Left renal cortex interstitium (tissue), 4 donors: ENCODE data around the gene PHETA1. TPM values are rescaled to one million over a fixed set of nuclear protein-coding genes. Genes with fewer than 3 reads are reported as not detected.
"Not testable (repeated sequence)": the region's sequence is repeated elsewhere in the genome, so short reads cannot be mapped to it uniquely, and the experiment has no call there.

Experiments used
- DNase-seq, 4 donors: peaks; one replicate each; pipeline ENCODE4 v3.0.0-alpha.2; 2013; ENCODE audit warnings: low read depth in 4 of 4, low spot score in 2 of 4, missing footprints in 1 of 4
- polyA plus RNA-seq, 4 donors: library from polyadenylated mRNA; unstranded; fragments of 120-200 nt; gene quantifications; one replicate each; pipeline ENCODE4 v1.2.1, GENCODE V29; 2013; ENCODE audit not compliant: insufficient read length in 4 of 4

Gene PHETA1
- polyA plus RNA-seq, 4 donors = 11.9 to 17.0 (median 13.1) TPM

DNA sequence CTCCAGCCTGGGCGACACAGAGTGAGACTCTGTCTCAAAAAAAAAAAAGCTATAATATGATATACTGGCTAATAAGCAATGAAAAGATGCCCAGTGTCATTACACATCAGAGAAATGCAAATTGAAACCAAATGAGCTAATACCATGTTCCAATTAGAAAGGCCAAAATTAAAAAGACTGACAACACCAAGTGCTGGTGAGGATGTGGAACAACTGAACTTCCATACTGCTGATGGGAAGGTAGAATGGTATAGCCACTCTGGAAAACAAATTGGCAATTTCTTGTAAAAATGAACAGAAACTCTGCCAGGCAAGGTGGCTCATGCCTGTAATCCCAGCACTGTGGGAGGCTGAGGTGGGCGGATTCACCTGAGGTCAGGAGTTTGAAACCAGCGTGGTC, 8.5 kb upstream of the PHETA1 start:
- DNase-seq = no peak

DNA sequence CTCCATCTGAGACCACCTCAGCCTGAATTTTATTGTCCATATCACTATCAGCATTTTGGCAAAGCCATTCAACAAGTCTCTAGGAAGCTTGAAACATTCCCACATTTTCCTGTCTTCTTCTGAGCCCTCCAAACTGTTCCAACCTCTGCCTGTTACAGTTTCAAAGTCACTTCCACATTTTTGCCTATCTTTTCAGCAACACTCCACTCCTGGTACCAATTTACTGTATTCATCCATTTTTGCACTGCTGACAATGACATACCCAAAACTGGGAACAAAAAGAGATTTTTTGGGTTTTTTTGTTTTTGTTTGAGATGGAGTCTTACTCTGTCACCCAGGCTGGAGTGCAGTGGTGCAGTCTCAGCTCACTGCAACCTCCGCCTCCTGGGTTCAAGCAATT, 4.3 kb upstream of the PHETA1 start:
- DNase-seq = not testable (repeated sequence)

DNA sequence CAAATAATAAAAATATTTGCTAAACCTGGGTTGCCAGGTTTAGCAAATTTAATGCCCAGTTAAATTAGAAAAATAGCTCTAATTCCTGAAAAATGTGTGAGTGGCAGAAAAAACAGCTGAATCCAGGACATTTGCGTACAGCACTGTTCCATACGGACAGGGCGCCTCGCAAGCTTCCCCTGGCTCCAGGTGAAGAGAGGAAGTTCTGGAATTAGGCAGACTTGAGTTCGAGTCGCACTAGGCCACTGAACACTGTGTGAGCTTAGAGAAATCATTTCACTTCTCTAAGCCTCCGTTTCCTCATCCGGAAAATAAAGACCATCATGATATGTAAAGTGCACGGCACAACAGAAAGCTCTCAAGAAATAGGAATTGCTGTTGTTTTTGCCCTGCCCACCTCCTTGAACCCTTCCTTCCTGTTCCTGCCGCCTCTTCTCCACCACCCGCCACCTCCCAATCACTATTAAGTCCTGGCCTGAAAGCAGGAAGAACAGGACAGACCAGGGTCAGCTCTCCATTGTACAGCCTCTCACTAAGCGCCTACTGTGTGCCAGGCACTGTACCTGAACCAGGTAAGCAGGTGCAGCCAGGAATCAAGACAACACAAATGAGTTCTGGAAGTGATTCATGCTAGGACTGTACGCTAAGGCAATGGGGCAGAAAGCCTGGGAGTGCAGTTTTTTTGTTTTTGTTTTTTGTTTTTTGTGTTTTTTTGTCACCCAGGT, 763 bp upstream of the PHETA1 start:
- no peak for DNase-seq

DNA sequence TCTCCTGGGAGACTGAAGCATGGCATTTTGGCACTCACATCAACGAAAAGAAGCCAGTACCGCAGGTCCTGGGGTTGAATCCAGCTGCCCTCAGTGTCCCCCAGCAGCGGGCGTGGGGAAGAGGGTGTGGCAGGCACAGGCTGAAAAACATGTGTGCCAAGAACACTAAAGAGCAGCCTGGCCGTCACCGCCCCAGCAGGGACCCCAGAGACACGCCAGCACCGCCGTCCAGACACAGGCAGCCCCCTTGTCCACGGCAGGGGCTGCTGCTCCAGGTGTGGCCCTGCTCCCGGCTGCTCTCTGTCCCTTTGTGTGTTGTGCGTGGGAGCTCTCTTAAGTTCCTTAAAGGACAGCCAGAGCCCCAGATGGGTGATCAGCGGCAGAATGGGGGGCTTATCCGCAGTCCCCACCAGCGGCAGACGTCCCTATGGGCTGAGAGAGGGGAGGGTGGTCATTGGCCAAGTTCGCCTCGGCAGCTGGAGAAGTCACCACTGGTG, 556 bp downstream of the PHETA1 start:
- no peak for DNase-seq

DNA sequence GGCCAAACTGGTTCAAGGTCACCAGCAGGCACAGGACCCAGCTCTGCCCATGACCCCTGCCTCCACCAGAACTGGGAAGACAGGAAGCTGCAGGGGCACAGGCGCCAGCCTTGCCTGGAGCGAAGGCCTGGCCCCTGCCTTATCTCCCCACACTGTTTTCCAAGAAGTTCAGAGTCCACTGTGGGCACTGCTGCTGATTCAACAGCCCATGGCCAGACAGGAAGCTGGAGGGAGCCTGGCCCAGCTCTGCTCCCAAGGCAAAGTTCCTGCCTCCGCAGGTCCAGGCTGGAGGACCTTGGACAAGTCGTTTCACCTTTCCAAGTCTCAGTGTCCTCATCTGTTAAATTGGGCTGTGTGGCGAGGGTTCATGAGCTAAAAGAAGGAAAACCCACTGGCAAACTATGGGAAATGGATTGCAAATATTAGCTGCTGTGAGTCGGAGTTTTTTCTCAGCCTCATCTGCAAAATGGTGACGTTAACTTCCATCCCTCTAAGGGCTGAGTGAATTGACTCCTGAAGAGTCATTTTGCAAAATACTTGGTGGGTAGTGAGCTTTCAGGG, 1.2 kb downstream of the PHETA1 start:
- no peak for DNase-seq

DNA sequence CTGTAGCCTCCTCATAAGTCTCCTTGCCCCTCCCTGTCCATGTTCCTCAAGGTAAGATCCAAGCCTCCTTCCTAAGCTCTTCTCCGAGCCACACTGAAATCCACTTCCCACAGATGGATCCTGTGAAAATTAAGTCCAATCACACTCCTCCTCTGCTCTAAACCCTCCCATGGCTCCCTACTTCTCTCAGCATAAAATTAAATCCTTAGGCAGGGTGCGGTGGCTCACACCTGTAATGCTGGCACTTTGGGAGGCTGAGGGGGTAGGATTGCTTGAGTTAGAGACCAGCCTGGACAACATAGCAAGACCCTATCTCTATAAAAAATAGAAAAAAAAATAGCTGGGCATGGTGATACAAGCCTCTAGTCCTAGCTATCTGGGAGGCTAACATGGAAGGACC, 2.3 kb downstream of the PHETA1 start:
- no peak for DNase-seq

DNA sequence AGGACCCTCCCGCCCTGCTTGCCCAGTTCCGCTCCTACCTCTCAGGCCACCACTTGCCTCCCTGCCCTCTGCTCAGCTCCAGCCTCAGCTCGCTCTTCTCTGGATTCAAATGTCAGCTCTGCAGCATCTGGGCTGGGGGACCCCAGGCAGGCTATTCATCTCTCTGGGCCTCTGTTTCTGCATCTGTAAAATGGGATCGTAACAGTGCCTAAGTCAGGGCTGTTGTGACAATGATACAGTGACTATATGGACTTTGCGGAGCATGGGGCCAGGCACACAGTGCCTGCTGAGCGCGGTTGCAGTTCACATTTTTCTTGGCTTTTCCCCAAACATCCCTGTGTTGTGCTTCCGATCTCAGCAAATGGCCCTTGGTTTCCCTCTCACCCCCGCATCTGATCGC, 2.8 kb downstream of the PHETA1 start:
- DNase-seq = no peak

DNA sequence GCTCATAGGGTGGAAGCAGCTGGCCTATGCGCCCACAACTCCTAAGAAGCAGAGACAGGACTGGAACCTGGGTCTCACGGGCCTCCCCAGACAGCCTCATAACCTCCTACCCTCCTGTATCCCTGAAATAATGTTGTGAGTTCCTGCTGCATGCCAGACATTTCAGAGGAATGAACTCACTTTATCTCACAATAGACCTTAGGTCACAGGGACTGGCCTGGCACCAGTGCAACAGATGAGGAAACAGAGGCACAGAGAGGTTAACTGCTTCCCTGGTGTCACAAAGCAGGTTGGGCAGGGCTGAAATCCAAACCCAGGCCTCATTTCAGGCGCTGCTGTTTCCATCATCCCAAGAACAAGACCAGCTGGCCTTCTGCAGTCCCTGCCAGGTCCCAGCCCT, 5.3 kb downstream of the PHETA1 start:
- DNase-seq = no peak

DNA sequence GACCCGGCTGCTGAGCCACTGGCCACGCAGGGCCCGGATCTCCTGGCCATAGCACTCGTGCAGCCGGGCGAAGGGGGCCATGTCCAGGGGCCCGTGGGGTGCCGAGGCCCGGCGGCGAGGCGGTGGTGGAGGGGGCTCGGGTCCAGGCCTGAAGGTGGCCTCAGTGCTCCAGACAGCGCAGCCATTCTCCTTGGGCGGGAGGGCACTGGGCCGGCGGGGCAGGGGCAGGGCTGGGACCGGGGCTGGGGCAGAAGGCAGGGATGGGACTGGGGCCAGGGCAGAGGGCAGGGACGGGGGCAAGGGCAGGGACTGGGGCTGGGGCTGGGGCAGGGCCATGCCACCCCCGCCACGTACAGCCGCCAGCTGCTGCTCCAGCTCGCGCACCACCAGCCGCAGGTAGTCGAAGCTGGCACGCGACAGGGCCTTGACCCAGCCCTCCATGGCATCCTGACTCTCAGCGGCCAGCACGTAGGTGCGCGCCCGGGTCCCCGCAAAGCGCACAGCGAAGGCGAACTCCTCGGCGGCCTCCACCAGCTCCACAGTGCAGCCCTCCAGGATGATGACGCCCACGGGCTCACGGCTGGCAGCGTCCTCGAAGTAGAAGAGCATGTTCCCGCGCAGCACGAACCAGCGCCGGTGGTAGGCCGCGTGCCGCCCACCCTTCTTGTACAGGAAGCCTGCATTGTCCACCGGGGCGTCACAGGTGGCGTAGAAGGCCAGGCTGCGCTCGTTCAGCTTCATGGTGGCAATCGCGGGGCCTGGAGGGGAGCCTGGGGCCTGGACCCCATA, 6.0 kb downstream of the PHETA1 start:
- no peak for DNase-seq

DNA sequence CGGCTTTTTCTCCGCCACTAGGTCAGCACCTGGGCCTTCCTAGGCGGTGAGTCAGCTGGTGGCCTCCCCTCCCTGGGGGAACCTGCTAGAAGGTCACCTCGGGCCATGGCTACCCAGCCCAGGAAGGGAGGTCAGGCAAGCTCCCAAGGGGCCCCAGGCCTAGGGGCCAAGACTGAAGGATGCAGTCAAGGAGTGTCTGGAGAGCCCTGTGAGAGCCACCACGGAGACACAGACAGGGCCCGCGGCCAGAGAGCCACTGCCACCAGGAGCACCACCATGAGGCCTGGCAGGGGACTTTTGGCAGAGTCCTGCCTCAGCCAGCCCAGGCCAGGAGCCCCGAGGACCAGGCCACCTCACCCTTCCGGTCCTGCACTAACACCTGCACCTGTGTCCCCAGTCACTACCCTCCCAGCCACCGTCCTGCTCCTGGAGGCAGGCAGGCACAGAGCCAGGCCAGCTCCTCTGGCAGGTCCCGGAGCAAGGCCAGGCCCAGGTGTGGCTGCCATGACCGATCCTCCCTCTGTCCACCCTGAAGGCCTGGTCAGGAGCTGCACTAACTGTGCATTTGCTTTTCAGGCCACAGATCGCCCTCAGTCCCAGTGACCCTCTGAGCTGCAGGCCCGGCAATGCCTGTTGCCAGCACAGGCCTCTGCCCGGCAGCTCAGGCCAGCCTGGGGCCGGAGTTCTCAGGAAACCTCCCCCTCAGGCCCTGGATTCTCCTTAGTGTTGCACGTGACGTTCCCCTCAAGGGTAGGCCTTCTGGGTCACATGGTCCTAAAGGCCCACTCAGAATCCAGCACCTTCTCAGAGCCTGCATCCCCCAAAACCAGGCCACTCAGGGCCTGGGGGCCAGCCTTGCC, 6.9 kb downstream of the PHETA1 start:
- no peak for DNase-seq

DNA sequence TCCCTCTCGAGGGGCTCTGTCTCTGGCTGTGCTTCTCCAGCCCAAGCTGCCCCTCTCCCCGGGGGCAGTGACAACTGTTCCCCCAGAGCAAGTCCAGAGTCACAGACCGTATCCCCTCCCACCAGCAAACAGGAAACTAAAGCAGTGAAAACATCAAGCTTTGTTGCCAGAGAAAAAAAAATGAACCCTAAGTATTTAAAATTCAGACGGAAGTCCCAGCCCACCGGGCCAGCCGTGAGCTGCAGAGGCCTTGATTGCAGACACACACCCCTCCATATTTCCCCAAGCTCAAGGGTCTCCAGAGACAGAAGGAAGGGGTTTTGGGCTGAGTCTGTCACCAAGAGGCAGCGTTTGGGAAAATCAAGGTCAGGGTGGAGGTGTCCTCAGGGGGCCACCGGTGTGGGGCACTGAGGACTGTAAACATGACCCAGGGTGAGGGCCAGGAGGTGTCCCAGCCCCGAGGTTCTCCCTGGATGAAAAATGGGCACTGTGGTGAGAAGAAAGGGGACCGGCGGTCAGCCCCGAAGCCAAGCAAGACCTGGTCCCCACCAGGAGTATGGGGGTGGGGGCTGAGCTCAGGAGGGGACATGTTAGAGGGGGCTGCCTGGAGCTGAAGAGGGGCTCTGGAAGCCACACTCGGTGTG, 7.7 kb downstream of the PHETA1 start:
- DNase-seq = no peak

DNA sequence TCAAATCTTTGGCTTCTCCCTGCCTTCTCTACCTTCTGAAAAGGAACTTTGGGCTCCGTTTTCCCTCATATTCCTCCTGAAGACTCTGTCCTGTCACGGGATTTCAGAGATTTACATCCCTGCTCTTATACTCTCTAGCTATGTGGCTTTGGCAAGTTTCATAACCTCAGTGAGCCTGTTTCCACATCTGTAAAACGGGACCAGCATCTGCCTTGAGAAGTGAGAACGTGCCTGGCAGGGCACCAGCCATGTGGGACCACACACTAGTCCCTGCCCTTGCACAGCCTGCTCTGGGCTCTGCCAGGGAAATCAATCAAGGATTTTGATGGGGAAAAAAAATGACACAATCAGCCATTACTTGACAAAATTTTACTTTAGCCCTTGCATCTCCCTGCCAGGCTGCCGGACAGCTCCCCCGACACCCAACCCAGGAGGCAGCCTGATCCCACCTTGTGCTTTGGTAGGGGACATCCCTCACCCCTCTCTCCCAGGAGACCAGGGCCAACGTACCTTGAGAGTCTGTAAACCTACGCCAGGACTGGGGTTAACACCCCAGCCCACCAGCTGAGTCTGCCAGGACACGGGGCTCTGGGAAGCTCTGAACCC, 8.5 kb downstream of the PHETA1 start:
- DNase-seq = no peak

DNA sequence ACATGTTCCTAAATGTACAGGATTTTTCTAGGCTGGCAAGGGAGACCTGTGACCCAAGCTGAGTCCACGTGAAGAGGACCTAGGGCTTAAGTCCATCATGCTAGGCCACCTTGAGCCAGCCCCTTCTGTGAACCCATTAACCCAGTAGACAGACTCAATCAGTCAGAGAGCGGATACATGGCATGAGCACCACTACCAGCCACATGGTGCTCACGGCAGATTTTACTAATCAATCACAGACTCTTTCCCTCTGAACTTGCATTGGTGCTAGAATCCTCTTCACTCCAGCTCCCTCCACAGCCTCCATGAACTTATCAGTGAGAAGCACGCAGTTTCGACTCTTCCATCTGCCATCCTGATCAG, 9.0 kb downstream of the PHETA1 start:
- DNase-seq = no peak

DNA sequence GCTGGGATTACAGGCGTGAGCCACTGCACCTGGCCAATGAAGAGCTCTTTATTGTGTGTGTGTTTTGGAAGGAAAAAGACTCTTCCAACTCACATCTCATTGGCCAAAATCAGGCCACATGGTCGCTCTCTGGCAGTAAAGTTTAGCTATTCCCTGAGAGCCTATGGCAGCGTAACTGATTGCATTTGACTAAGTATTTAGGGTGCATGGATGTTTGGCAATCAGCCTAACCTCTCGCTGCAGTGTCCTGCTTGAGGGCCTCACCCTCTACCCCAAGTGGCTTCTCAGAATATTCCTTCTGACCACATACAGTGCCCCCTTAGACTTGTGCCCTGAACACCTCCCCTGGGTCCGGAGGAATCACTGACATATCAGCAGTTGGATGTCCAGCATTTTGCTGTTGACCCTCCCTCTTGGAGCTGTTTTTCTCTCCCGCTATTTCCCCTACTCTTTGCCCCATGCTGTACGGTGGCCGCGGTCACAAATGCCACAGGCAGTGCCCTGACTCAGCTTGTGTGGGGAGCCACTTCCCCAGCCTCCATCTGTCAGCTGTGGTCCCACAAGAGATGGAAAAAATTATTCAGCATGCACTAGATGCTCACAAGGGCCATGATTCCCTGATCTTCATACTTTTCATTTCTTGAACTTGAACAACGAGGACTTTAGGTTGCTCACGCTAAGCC, 9.5 kb downstream of the PHETA1 start:
- DNase-seq = no peak

DNA sequence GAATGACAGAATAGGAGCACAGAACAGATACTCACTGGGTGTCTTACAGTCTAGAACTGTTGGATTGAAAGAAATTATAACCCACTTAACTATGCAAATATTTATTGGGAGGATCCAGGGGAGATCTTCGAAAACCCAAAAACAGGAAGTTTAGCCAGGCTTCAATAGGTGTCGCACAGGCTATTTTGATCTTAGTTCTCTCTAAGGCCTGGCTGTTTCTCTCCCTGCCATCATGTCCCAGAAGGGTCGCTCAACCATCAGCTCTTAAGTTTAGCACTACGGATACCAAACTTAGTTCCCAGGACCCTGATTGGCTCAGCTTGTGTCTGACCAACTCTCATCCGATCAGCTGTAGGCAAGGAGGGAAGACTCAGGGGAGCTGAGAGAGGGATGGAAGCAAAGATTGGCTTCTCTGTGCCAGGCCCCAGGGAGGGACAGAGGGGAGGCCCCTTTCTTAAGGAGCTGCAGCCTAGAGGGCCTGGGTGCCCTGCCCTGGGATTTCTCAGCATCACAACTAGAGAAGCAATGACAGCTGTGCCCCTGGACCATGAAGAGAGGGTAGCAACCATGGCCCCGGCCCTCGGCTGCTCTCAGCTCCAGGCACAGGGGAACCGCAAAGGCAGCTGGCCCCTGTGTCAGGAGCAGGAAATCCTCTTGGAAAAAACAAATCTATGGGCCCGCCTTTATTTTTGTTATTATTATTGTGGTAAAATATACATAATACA, 13.5 kb downstream of the PHETA1 start:
- DNase-seq = no peak

DNA sequence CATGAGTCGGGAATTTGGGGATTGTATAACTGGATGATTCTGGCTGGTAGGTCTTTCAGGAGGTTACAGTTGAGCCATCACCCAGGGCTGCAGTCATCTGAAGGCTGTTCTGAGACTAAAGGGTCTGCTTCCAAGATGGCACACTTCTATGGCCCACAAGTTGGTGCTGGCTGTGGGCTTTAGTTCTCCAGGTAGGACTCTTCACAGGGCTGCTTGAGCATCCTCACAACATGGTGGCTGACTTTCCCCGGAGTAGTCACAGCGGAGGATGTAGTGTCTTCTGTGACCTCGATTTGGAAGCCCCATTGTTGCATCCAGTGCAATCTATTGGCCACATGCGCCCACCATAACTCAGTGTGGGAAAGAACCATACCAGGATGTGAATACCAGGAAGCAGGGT, 14.4 kb downstream of the PHETA1 start:
- DNase-seq = no peak

DNA sequence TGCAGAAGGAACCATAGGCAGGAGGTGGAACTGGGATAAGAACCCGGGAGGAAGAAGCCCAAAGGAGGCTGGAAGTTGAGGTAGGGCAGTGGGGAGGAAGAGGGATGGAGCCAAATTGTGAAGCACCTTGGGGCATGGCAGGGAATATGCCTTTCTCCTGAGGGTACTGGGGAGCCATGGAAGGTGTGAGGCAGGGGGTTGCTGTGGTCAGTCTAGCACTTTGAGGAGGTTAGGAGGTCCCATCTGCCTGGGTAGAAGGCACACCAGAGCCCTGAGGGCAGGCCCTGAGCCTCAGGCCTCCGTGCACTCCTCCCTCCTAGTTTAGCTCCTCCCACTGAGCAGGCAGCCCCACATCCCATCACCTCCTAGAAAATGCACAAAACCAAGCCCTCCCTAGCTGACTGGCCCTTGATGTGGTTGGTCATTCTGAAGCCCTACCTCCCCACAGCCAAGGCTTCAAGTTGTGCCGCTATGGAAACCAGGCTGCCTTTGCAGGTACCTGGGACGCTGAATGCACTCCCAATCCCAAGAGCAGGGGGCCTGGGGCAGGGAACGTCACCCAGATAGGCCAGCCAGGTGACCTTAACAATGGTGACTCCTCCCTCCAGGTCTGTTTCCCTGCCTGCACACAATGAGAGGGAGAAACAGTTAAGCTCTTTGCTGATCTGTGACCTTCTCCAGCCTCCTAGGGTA, 15.1 kb downstream of the PHETA1 start:
- DNase-seq = no peak

DNA sequence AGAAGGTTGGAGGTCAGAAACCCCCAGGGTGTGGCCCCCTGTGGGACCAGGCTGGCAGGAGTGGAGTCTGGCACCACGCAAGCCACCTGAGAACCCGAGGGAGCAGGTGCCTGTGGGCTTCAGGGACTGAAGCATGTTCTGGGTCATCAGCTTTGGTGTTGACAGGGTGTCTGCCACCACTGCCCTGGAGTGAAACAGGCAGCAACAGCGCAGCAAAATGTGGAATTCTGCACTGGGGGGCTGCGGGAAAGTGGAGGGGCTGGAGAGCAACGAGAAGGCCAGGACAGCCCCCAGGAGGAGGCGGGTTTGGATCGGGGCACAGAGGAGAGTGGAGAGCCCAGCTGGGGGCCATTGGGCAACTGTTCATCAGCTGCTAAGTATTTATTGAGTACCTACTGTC, 15.9 kb downstream of the PHETA1 start:
- DNase-seq = no peak
